Right lung (tissue), 5 donors: ENCODE results near the gene UBE2J2. TPM values are rescaled to one million over a fixed set of nuclear protein-coding genes. Genes with fewer than 3 reads are reported as not detected.

Experiments used
- DNase-seq, 2 donors: peaks; one replicate each; pipeline ENCODE4 v3.0.0-alpha.2; 2013
- polyA plus RNA-seq, 5 donors: library from polyadenylated mRNA; unstranded; fragments of 120-200 nt; gene quantifications; one replicate each; pipeline versions ENCODE4 v1.2.1 to v1.2.3, GENCODE V29; 2013; ENCODE audit warnings: inconsistent platforms in 1 of 5, low replicate concordance in 1 of 5; ENCODE audit not compliant: insufficient read length in 5 of 5, insufficient read depth in 1 of 5

UBE2J2 gene
- polyA plus RNA-seq, 5 donors = 40.4 to 69.2 (median 49.8) TPM

GRCh38 chr1:1283821-1284220 lies 10.2 kb upstream of the UBE2J2 start:
- DNase-seq = no peak

DNA sequence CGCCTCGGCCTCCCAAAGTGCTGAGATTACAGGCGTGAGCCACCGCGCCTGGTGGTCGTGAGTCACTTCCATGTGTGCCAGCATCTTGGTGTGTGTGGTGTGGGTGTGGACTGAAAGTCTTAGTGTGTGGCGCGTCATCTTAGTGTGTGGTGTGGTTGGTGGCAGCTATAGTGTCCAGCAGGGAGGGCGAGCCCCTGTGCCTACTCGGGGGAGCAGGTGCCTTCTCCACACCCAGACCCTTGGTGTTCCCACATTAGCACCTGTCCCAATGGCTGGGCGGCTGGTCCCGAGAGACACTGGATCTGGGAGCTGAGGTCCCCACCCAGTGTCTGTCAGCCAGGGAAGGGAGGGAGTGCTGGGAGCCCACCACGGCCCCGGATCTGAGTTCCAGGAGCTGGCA lies 9.3 kb upstream of the UBE2J2 start:
- no peak for DNase-seq

GRCh38 chr1:1281533-1282321 lies 8.1 kb upstream of the UBE2J2 start:
- no peak for DNase-seq

GRCh38 chr1:1280782-1281481 lies 7.3 kb upstream of the UBE2J2 start:
- DNase-seq = no peak

GRCh38 chr1:1279028-1279427 lies 5.4 kb upstream of the UBE2J2 start:
- no peak for DNase-seq

DNA sequence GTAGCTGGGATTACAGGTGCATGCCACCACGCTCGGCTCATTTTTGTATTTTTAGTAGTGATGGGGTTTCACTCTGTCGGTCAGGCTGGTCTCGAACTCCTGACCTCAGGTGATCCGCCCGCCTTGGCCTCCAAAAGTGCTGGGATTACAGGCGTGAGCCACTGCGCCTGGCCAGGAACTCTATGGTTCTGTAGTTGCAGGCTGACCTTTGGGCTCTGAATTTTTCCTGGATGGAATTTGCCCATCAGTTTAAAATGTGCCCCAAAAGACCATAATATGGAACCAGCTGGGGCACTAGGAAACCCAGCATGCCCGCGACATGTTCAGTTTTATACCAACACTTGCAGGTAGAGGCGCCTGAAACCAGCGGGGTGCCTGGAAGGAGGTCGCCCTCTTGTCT lies 5.0 kb upstream of the UBE2J2 start:
- DNase-seq = no peak

GRCh38 chr1:1275836-1276235 lies 2.2 kb upstream of the UBE2J2 start:
- no peak for DNase-seq

DNA sequence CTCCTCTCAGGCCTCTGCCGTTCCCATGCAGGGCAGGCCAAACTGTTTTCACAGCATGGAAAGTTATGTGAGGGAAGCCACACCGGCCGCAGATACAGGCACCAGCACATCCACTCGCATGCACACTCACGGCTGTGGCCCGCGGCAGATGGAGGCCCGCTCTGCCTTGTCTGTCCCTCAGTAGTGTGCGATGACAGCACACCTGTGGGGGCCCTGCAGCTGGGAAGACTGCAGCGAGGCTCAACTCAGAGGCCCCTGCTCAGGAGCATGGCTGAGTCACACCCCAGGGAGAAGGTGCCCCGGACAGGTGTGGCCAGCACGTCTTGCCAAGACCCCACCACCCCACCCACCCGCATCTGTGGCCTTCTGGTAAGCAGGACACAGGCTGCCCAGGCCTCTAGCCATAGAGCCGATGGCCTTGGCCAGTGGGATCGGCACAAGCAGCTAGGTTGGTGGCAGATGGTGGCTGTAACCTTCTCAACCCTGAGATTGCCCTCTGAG lies 1.3 kb upstream of the UBE2J2 start:
- DNase-seq = no peak

GRCh38 chr1:1274299-1274930 lies 761 bp upstream of the UBE2J2 start:
- DNase-seq = no peak

GRCh38 chr1:1273209-1273511 lies 494 bp downstream of the UBE2J2 start:
- no peak for DNase-seq

DNA sequence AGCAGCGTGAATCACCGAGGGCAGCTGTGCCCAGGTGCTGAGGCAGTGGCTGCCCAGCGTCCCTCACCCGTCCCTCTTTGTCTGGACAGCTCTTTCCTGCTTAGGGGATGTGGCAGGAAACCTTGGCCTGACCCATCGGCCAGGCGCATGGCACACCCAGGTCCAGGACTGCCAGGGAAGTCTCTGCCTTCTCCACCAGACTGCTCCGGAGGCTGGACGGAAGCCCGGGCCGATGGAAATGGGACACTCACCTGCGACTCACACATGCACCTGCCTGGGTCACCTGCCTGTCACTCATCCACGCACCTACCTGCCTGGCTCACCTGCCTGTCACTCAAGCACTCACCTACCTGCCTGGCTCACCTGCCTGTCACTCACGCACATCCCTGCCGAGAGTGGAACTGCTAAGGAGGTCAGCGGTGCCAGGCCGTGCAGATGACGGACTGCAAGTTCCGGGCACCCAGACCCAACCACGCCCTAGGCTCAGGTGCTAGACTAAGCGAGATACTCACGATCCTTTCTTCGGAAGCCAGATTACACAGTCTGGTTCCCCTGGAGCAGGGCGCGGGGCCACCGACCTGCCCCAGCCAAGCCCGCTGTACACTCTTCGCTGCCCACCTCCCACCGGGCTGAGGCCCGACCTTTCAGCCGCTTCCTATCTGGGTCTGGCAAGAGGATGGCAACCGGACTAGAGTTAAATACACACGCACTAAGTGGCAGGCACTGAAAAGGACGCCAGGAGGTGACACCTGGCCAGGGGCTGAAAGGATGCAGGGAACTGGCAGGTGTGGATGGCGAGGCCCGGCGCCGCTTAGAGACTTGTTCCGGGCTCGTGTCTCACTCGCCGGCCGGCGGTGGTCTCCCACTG lies 1.1 kb downstream of the UBE2J2 start:
- no peak for DNase-seq

- DNase-seq = no peak
These were observed 2.8 kb downstream of the UBE2J2 start for GRCh38 chr1:1270813-1271212.

DNA sequence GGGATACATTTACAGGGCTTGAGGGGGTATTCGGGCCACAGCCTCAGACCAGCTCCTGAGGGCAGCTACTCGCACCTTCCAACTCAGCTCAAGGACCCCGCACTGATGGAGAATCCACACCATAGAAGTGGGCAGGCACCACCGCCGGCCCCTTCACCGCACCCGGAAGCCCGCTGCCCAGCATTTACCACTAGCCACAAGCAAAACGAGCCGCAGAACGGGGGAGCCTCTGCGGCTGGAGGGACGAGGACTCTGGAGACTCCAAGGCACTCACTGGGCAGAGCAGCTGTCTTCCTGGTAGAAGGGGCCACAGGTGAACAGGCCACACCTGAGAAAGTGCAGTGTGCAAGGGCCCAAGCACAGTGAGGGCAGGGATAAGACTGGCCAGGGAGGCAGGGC lies 5.4 kb downstream of the UBE2J2 start:
- DNase-seq = no peak

- no peak for DNase-seq
These were observed 6.0 kb downstream of the UBE2J2 start for GRCh38 chr1:1267488-1268283.

DNA sequence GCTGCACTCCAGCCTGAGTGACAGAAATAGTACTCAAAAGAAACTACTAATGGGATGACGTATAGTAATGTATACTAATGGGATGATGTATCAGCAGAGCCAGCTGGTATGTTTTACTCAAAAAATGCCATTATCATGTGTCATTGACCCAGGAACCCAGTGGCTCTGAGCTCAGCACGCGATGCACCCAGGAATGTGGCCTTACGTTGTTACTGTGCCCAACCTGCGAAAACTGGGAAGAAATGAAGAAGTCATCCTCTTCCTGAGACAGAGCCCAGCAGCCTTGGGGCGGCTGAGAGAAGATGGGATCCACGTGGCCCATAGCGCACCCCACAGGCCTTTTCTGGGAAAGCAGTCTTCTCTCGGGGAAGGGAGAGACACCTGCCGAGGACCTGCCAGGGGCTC lies 8.8 kb downstream of the UBE2J2 start:
- DNase-seq = no peak

DNA sequence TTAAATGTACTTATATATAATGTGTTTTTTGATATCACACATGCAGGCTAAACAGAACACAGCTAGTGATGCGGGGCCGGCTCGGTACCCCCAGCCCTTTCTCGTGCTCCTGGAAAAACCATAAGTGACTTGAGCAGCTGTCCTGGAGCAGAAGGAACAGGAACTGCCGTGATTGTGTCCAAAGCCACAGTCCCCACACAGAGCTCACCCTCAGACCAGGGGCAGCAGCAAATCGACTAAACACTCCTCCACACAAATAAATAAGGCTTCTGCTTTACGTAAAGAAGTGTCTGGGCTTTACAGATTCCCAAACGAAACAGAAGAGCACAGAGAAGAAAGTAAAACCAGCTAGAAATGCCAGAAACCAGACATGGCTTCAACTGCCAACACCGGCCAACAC lies 9.6 kb downstream of the UBE2J2 start:
- DNase-seq = no peak

DNA sequence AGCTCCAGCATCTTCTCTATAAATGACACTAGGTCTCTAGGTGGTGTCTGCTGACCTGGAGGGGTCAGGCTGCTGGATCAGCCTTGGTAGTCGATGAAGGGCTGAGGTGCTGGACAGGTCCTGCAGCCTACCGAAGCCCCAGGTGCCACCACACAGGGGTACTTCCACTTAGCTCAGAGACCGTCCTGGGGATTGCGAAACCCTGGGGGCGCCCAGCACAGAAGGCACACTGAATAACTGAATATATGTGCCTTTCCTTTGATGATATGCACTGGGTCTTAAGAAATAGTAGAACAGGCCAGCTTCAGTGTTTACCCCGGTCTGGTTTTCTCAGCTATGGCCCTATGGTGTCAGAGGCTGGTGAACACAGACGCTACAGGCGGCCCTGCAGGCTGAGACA lies 10.9 kb downstream of the UBE2J2 start:
- no peak for DNase-seq

DNA sequence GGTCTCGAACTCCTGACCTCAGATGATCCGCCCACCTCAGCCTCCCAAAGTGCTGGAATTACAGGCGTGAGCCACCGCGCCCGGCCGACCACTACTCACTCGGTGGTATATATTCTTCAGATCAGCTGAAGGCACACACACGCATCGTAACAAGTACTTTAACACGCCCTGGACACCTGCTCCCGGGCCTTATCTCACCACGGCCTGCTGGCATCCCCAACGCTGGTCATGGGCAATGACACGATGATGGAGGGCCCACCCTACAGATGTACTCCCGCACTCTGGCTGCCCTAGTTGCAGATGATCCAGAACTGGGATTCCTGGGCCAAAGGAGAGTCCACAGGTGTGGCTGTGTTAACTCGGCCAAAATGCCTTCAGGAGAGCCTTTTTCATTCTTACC lies 11.6 kb downstream of the UBE2J2 start:
- DNase-seq = no peak

DNA sequence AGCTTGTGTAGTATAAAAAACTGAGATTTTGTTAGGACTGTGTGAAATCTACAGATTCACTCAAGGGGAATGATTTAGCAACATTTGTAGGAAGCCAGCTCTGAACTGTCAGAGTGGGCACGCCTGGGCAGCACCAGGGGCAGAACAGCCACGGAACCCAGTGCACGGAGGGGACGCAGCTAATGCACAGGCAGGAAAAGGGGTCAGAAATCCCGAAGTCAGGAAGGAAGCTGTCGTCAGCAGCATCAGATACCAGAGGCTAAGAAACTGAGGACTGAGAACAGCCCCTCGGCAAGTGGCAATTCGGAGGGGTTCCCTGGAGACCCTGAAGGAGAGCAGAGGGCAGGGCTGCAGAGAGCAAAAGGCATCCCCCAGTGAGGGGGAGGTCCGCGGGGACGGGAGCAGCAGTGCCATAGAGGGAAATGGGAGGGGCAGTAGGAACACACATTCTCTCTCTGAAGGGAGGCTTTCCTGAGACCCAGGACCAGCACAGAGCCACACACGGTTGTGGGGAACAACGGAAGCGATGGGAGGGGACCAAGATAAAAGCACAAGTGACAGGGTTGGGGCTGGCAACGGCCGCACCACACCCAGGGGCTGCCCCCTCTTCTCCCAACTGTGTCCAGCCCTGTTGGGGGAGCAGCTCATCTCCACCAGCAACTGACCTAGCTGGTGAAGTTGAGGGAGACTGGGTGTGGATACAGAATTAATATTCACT lies 12.7 kb downstream of the UBE2J2 start:
- no peak for DNase-seq

DNA sequence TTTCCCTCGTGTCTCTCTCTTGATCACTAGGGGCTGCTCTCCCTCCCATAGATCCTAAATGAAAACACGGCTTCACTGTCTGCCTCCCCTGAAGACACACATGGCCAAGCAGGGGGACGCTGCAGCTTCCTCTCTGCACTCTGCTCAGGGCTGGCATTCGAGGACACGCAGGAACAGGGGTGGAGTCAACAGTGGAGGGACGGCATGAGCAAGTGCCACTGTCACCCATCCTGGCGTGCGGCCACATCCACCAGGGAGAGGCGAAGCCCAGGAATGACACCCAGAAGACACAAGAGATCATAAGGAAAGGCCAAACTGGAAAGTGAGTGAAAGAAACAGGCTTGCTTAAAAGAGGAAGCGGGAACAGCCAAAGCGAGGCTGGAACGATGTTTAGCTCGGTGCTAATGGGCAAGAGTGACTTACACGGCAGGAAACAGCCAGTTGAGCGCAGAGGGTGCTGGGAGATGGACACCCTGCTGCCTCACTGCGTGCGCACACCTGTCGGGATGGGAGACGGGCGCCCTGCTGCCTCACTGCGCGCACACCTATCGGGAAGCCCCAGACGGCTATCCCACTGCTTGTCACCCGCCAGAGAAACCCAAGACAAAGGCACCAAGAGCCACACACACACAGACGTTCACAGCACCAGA lies 13.6 kb downstream of the UBE2J2 start:
- DNase-seq = no peak
